ENCODE results near the gene AXIN2.

- TF ChIP-seq CTCF (IDR thresholded peaks at IDR 0.05) (no peak), EP300 (IDR thresholded peaks at IDR 0.05) (no peak), POLR2AphosphoS5 (IDR thresholded peaks at IDR 0.05) (no peak), POLR2A (IDR thresholded peaks at IDR 0.05) (no peak)
Observed at GRCh38 chr17:65536573-65537342, 24.7 kb downstream of the AXIN2 start.

Measured in sigmoid colon (tissue), 4 donors.